ACHN (cell line): ENCODE results near the gene CDKN1C.
"Not testable (repeated sequence)": the region's sequence is repeated elsewhere in the genome, so short reads cannot be mapped to it uniquely, and the experiment has no call there.

ENCODE experiments used
- DNase-seq: peaks from one replicate; pipeline ENCODE4 v3.0.0-alpha.2; 2015
- in situ Hi-C: cut with HindIII; loops from 2 replicates; pipeline ENCODE4 v1.10.0; 2017; ENCODE audit warnings: low sequenced_read_pairs, low pct_ligation_motif_present, low pct_unique_long_range_greater_than_20kb

The CDKN1C gene

GRCh38 chr11:2911088-2911784 lies 25.7 kb upstream of the CDKN1C start:
- in situ Hi-C loops = no loop called here
- no peak for DNase-seq

GRCh38 chr11:2910401-2910955 lies 24.9 kb upstream of the CDKN1C start:
- in situ Hi-C loops = no loop called here

DNA sequence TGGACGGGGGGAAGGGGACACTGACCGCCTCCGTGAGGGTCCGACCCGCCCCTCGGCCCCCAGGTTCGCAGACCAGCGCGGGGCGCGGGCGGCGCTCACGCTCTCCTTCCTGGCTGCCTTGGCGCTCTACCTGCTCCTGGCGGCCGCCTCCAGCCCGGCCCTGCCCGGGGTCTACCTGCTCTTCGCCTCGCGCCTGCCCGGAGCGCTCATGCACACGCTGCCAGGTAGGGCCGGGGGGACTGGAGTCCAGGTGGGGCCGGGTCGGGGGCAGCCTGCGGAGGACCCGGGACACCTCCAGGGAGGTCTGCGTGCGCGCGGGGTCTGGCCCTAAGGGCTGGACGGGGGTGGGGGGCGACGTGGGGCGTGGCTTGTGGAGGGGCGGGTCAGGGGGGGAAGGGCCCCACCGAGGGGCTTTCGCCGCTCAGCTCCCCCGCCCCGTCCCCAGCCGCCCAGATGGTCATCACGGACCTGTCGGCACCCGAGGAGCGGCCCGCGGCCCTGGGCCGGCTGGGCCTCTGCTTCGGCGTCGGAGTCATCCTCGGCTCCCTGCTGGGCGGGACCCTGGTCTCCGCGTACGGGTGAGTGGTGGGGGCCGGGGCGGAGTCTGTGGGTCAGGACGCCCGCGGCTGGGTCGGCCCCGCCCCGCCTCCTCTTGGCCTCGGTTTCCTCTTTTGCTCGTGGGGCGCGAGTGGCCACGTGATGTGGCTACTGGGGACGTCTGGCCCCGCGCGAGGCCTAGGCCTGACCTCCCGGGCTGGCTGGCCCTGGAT lies 23.7 kb upstream of the CDKN1C start:
- DNase-seq = no peak
- in situ Hi-C loops = no loop called here

More at GRCh38 chr11:2910401-2910955, 24.9 kb upstream of the CDKN1C start:
- no peak for DNase-seq

DNA sequence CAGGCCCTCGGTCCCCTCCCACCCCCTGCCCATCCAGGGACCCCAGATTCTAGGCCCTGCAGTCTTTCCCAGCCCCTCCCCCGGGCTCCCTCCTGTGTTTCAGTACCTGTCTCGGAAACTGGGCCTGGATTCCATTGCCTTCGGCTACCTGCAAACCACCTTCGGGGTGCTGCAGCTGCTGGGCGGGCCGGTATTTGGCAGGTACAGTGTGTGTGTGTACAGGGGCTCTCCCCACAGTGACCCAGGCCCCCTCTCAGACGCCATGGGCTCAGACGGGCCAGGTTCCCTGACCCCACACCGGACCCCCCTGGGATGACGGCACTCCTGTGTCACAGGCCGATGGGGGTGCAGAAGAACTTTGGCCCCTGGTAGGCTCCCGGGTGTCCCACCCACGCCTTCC lies 22.6 kb upstream of the CDKN1C start:
- no peak for DNase-seq
- in situ Hi-C loops = no loop called here

DNA sequence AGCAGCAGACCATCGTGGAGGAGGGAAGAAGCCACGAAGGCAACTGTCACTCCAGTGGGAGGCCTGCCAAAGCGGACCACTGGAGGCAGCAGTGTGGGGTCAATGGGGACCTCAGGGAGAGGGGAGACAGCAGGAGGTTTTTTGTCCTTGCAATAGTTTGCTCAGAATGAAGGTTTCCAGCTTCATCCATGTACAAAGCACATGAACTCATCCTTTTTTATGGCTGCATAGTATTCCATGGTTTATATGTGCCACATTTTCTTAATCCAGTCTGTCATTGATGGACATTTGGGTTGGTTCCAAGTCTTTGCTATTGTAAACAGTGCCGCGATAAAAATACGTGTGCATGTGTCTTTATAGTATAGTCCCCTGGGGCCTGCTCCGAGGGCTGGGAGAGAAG lies 19.7 kb upstream of the CDKN1C start:
- DNase-seq, in situ Hi-C loops: not testable (repeated sequence)

- in situ Hi-C loops = no loop called here
- DNase-seq = no peak
Measured at GRCh38 chr11:2904153-2905052, 18.8 kb upstream of the CDKN1C start.

DNA sequence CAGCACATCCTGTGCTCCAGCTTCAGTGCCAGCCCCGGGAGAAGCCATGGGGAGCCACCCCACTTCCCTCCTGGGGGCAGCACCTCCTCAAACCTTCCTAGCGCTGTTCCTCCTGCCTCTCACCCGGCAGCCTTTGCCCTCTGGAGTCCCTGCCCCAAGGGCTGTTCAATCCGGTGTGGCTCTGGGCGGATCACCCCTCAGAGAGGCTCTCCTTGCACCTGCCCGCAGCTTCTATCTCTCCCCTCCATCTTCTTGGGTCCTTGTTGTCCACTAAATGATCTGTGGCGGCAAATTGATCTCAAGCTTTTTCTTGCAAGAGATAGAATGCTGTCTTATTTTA lies 18.1 kb upstream of the CDKN1C start:
- in situ Hi-C loops = no loop called here
- DNase-seq = no peak

- DNase-seq = peak; percentile 44
Measured at GRCh38 chr11:2902784-2903671, 17.5 kb upstream of the CDKN1C start.

GRCh38 chr11:2901854-2902783 lies 16.5 kb upstream of the CDKN1C start:
- in situ Hi-C loops = no loop called here
- peak; percentile 91 for DNase-seq

More at GRCh38 chr11:2902784-2903671, 17.5 kb upstream of the CDKN1C start:
- in situ Hi-C loops = no loop called here

DNA sequence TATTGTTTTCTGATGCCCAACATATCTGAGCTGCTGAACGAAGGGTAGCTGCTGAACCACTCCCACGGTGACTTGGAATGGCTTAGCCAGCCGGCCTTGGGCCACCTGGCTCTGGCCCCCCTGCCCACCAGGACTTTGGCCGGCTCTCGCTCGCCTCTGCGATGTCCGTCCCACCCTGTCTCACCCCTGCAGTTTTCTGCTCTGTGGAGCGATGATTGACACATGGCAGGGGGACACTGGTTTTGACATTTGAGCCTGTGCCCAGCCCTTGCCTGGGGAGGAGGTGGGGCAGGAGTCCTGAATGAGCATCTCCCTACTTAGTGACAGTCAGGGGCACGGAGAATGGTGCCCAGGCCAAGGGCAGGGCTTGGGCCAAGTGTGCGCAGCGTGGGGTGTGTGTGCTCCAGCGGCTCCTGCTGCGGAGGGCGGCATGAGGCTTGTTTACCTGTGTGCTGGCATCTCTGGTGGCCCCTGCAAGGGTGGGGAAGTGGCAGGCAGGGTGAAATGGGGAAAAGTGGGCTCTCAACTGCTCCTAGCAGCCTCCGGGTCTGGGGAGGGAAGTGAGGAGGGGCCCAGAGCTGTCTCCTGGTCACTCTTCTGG lies 15.7 kb upstream of the CDKN1C start:
- DNase-seq = no peak
- in situ Hi-C loops = no loop called here

DNA sequence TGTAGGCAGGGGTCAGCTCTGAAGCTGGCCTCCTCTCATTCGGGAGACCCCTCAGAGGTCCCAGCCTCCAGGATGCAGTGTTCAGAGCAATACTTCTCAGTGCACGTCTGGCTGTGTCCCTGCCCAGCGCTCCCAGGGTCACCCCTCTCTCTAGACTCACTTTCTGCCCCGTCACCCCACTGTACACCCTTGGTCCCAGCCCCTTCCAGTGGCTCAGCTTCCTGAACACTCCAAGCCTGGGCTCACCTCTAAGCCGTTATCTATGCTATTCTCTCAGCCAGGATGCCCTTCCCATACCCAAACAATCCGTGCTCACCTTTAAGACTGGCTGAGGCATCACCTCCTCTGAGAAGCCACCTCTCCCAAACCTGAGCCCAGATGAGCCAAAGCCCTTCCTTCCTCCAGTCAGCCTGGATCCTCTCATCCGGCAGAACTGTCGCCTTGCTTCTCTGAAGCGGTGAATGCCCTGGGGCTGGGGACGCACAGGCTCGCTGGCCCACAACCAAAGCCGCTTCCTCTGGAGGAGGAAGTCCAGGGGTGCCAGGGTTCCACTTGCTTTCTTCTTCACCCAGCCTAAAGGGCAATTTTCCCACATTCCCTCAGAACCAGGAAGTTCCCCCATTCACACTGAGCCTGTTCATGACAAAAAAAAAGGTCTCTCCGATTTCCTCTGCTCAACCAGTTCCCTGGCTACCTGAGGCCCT lies 13.7 kb upstream of the CDKN1C start:
- no peak for DNase-seq
- in situ Hi-C loops = no loop called here

DNA sequence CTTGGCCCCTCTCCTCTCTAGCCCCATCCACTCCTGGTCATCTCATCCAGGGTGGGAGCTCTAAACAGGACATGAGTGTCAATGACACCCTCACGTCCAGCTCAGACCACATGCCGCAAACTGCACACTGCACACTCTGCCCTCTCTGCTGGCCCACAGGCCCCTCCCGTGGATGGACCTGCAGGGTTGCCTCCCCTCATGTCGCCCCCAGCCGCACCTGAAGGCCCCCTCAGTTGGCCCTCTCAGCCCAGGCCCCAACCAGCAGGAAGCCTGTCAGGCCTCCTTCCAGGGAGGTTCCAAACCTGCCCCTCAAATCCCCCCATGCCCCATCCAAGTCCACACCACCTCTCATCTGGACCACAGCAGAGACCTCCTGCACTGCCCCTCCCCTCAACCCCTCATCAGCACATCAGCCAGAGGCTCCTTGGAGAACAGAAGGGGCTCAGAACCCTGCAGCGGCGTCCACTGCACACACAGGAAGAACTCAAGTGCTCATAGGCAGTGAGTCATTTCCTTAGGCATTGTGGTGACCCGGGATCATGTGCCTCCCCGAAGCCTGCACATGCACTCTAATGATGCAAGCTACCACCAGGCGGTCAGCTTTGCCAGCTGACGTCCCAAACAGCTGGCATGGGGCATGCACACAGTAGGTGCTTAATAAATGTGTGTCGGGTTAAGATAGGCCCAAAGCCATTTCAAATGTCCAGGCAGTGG lies 12.9 kb upstream of the CDKN1C start:
- in situ Hi-C loops = no loop called here

GRCh38 chr11:2897048-2897447 lies 11.5 kb upstream of the CDKN1C start:
- no peak for DNase-seq
- in situ Hi-C loops = no loop called here

More for the DNA sequence above, 12.9 kb upstream of the CDKN1C start:
- peak; percentile 73 for DNase-seq

DNA sequence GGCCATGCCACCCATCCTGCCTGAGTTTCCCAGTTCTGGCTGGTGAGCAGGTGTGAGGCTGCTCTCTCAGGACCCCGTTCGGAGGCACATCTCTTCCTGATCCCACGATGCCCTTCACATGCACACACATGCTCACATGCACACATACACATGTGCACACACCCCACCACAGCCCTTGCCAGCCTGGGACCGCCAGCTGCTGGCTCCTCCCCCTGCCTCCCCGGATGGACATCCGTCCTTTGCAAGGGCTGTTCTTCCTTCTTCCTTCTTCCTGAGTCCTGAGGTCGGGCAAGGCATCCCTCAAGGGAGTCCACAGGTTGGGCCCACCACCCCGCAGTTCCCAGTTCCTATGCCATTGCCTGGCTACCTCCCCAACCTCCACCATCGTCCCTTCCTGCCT lies 10.5 kb upstream of the CDKN1C start:
- no peak for DNase-seq
- in situ Hi-C loops = no loop called here

DNA sequence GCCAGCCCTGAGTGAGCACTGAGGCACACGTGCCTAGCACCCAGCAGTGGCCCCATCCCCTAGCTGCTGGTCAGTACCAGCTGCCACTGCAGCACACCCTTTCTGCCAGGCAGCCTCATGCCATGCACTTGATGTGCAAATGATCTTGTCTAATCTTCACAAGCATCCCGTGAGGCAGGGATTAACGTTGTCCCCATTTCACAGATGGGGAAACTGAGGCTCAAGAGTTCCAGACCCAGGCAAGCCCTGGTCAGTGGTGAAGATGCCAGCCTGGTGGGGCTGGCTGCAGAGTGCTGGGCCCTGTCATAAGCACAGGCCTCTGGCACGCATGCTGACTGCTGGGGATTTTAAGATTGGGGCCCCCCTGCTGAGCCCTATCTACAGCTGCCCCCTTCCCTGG lies 8.4 kb upstream of the CDKN1C start:
- no peak for DNase-seq
- in situ Hi-C loops = no loop called here
